ENCODE results near the gene IQSEC2.

IQSEC2 gene

GRCh38 chrX:53242310-53242709 lies 39.1 kb downstream of the IQSEC2 start:
- no peak for DNase-seq (ENCODE audit: low spot score)

GRCh38 chrX:53241558-53241957 lies 39.8 kb downstream of the IQSEC2 start:
- no peak for DNase-seq (ENCODE audit: low spot score)

- no peak for DNase-seq (ENCODE audit: low spot score)
These were observed 41.9 kb downstream of the IQSEC2 start for GRCh38 chrX:53239474-53239873.

GRCh38 chrX:53237056-53237455 lies 44.3 kb downstream of the IQSEC2 start:
- no peak for DNase-seq (ENCODE audit: low spot score)

- no peak for DNase-seq (ENCODE audit: low spot score)
These were observed 45.2 kb downstream of the IQSEC2 start for GRCh38 chrX:53236025-53236679.

GRCh38 chrX:53235566-53235965 lies 45.8 kb downstream of the IQSEC2 start:
- no peak for DNase-seq (ENCODE audit: low spot score)

GRCh38 chrX:53234484-53234883 lies 46.9 kb downstream of the IQSEC2 start:
- no peak for DNase-seq (ENCODE audit: low spot score)

GRCh38 chrX:53233536-53233935 lies 47.8 kb downstream of the IQSEC2 start:
- DNase-seq (ENCODE audit: low spot score) = no peak

- DNase-seq (ENCODE audit: low spot score) = no peak
These were observed 51.3 kb downstream of the IQSEC2 start for GRCh38 chrX:53230116-53230515.

GRCh38 chrX:53227224-53227765 lies 54.1 kb downstream of the IQSEC2 start:
- DNase-seq (ENCODE audit: low spot score) = no peak

- peak; percentile 91 for DNase-seq (ENCODE audit: low spot score)
These were observed 56.3 kb downstream of the IQSEC2 start, which contains the start of gene KDM5C for GRCh38 chrX:53224860-53225797. Gene KDM5C, minus strand, starts transcription at chrX:53225207. Its CDS starts 318 bp downstream, at chrX:53224889.

- DNase-seq (ENCODE audit: low spot score) = no peak
These were observed 57.2 kb downstream of the IQSEC2 start for GRCh38 chrX:53223955-53224859.

- DNase-seq (ENCODE audit: low spot score) = no peak
These were observed 58.2 kb downstream of the IQSEC2 start for GRCh38 chrX:53223068-53223693.
